ENCODE data around the gene TAF4.

The TAF4 gene

GRCh38 chr20:61963885-61964674 is 101.6 kb downstream of the TAF4 start:
- no peak for DNase-seq (ENCODE audit: low read depth in 2 of 2)
- TF ChIP-seq, protein P1, sequence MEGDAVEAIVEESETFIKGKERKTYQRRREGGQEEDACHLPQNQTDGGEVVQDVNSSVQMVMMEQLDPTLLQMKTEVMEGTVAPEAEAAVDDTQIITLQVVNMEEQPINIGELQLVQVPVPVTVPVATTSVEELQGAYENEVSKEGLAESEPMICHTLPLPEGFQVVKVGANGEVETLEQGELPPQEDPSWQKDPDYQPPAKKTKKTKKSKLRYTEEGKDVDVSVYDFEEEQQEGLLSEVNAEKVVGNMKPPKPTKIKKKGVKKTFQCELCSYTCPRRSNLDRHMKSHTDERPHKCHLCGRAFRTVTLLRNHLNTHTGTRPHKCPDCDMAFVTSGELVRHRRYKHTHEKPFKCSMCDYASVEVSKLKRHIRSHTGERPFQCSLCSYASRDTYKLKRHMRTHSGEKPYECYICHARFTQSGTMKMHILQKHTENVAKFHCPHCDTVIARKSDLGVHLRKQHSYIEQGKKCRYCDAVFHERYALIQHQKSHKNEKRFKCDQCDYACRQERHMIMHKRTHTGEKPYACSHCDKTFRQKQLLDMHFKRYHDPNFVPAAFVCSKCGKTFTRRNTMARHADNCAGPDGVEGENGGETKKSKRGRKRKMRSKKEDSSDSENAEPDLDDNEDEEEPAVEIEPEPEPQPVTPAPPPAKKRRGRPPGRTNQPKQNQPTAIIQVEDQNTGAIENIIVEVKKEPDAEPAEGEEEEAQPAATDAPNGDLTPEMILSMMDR (IDR thresholded peaks at IDR 0.05; ENCODE audit: low read depth, low read length) = no peak
- H3K4me3 ChIP-seq (replicated peaks in 1 of 2; ENCODE audit: low read depth in 2 of 2, low read length in 2 of 2) = no peak overlapping the region

DNA sequence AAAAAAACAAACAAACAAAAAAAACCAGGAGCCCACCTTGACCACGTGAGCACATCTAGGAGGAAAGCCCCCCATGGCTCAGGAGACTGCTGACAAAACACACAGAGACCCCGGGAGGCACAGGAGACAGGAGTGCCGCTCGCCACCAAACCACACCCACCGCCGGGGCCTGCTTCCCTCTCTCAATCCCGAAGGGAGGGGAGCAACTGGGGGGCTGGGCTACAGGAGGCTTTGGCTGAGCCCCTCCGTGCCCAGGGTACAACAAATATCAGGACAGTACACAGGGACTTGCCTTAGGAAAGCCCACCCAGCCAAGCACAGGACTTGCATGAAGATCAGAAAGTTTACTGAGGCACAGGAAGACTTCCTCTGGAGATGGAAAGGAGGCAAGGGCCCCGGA is 102.5 kb downstream of the TAF4 start:
- no peak for DNase-seq (ENCODE audit: low read depth in 2 of 2)
- TF ChIP-seq, protein P1 (IDR thresholded peaks at IDR 0.05; ENCODE audit: low read depth, low read length) = no peak
- H3K4me3 ChIP-seq (replicated peaks in 1 of 2; ENCODE audit: low read depth in 2 of 2, low read length in 2 of 2) = no peak overlapping the region

DNA sequence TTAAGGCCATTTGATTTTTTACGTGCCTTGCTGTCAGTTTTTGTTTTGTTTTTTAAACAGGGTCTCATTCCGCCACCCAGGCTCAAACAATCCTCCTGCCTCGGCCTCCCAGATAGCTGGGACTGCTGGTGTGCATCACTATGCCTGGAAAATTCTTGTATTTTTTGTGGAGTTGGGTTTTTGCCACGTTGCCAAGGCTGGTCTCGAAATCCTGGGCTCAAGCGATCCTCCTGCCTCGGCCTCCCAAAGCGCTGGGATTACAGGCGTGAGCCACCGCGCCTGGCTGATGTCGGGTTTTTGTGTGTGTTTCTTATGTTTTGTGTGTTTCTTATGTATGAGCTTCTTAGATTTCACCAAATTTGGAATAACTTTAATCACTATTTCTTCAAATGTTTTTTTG is 104.8 kb downstream of the TAF4 start:
- no peak for DNase-seq (ENCODE audit: low read depth in 2 of 2)
- TF ChIP-seq, protein P1 (IDR thresholded peaks at IDR 0.05; ENCODE audit: low read depth, low read length) = no peak
- no peak overlapping the region for H3K4me3 ChIP-seq (replicated peaks in 1 of 2; ENCODE audit: low read depth in 2 of 2, low read length in 2 of 2)

- TF ChIP-seq, protein P1 (IDR thresholded peaks at IDR 0.05; ENCODE audit: low read depth, low read length) = no peak
- no peak overlapping the region for H3K4me3 ChIP-seq (replicated peaks in 1 of 2; ENCODE audit: low read depth in 2 of 2, low read length in 2 of 2)
- DNase-seq (ENCODE audit: low read depth in 2 of 2) = peak in 1 of 2 donors; percentile 22
Measured at GRCh38 chr20:61958773-61959700, 106.6 kb downstream of the TAF4 start.

- H3K4me3 ChIP-seq (replicated peaks in 1 of 2; ENCODE audit: low read depth in 2 of 2, low read length in 2 of 2) = no peak overlapping the region
- TF ChIP-seq, protein P1 (IDR thresholded peaks at IDR 0.05; ENCODE audit: low read depth, low read length) = no peak
- DNase-seq (ENCODE audit: low read depth in 2 of 2) = no peak
Measured at GRCh38 chr20:61957961-61958715, 107.5 kb downstream of the TAF4 start.

All from cardiac fibroblast (primary cell).